ENCODE results near the gene GAN.

DNA sequence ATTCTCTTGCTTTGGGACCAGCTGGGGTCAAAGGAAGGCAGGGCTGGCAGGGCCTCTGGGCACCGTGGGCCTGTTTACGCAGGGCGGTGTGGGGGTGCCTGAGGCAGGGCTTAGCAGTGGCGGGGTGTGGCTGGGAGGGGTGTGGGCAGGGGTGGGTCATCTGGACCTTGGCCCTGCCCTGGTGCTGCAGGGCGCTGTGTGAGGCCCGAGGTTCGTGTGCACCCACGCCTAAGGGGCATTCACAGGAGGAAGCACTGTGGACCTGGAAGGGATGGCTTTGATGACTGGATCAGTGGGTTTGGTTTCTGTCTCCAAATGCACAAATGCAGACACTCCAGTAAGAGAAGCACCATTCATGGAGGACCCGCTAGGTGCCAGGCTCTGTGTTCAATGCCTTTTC is 39.0 kb upstream of the GAN start:
- TF ChIP-seq CTCF (IDR thresholded peaks at IDR 0.05) (no peak), POLR2A (IDR thresholded peaks at IDR 0.05) (peak; percentile 55), POLR2AphosphoS5 (IDR thresholded peaks at IDR 0.05) (peak in 2 of 3 donors; percentile 63 to 82), EP300 (IDR thresholded peaks at IDR 0.05; ENCODE audit: low read depth) (peak; percentile 57)

Data from transverse colon (tissue), 4 donors.